Keratinocyte (primary cell): Measurements from ENCODE around the gene ABCA8. TPM values are rescaled to one million over a fixed set of nuclear protein-coding genes. Genes with fewer than 3 reads are reported as not detected.
"Not testable (repeated sequence)": the region's sequence is repeated elsewhere in the genome, so short reads cannot be mapped to it uniquely, and the experiment has no call there.

ENCODE experiments used
- DNase-seq: peaks from one replicate; pipeline ENCODE4 v3.0.0-alpha.2; 2011; ENCODE audit warnings: low read depth, missing footprints, low spot score
- FAIRE-seq: peaks from 2 replicates; lab custom pipeline; 2011; peaks lifted over from hg19 to GRCh38; lab: Jason Lieb, UNC
- H2AFZ ChIP-seq: 2 replicates; pipeline ENCODE4 v1.6.0; 2012; ENCODE audit warnings: low read length, control low read depth, inconsistent platforms; ENCODE audit not compliant: control insufficient read depth
- H3K27ac ChIP-seq: 2 replicates; pipeline ENCODE4 v1.5.1; 2011; ENCODE audit warnings: low read length; ENCODE audit not compliant: control insufficient read depth, insufficient read depth
- H3K27me3 ChIP-seq: 3 replicates; pipeline ENCODE4 v1.6.0; 2011; ENCODE audit warnings: low read length; ENCODE audit not compliant: control insufficient read depth, insufficient read depth; ENCODE audit errors: extremely low read depth
- H3K36me3 ChIP-seq, 2 experiments: 2 replicates in 1 of 2; 3 replicates in 1 of 2; pipeline ENCODE4 v1.5.1; 2011; ENCODE audit warnings: low read length in 2 of 2, mild to moderate bottlenecking in 1 of 2; ENCODE audit not compliant: control insufficient read depth in 2 of 2, insufficient read depth in 2 of 2; ENCODE audit errors: extremely low read depth in 1 of 2
- H3K4me1 ChIP-seq: 3 replicates; pipeline ENCODE4 v1.5.1; 2011; ENCODE audit warnings: low read length; ENCODE audit not compliant: control insufficient read depth, insufficient read depth; ENCODE audit errors: extremely low read depth
- H3K4me2 ChIP-seq: 3 replicates; pipeline ENCODE4 v1.6.0; 2011; ENCODE audit warnings: low read depth, low read length; ENCODE audit not compliant: control insufficient read depth, insufficient read depth; ENCODE audit errors: extremely low read depth
- H3K4me3 ChIP-seq, 3 experiments: fragments of 200-600 bp in 1 of 3; sonication (generic) in 1 of 3; 2 replicates in 2 of 3; 3 replicates in 1 of 3; pipeline ENCODE4 v1.5.1; 2011 to 2016; ENCODE audit warnings: low read length in 3 of 3, mild to moderate bottlenecking in 3 of 3, control low read depth in 2 of 3, inconsistent platforms in 1 of 3, low read depth in 1 of 3, mixed read lengths in 1 of 3, mixed run types in 1 of 3, moderate library complexity in 1 of 3; ENCODE audit not compliant: control insufficient read depth in 2 of 3, insufficient read depth in 2 of 3; ENCODE audit errors: extremely low read depth in 1 of 3
- H3K79me2 ChIP-seq: 2 replicates; pipeline ENCODE4 v1.6.0; 2012; ENCODE audit warnings: low read length; ENCODE audit not compliant: control insufficient read depth, insufficient read depth
- H3K9ac ChIP-seq: 3 replicates; pipeline ENCODE4 v1.6.0; 2011; ENCODE audit warnings: low read length; ENCODE audit not compliant: control insufficient read depth, insufficient read depth; ENCODE audit errors: extremely low read depth
- H3K9me1 ChIP-seq: 3 replicates; pipeline ENCODE4 v1.6.0; 2011; ENCODE audit warnings: low read length; ENCODE audit not compliant: control insufficient read depth, insufficient read depth; ENCODE audit errors: extremely low read depth
- H3K9me3 ChIP-seq: 2 replicates; pipeline ENCODE4 v1.5.1; 2012; ENCODE audit warnings: low read depth, low read length; ENCODE audit not compliant: control insufficient read depth
- H4K20me1 ChIP-seq: 3 replicates; pipeline ENCODE4 v1.6.0; 2011; ENCODE audit warnings: low read length; ENCODE audit not compliant: control insufficient read depth, insufficient read depth; ENCODE audit errors: extremely low read depth
- EZH2 ChIP-seq: IDR thresholded peaks from one replicate; pipeline ENCODE4 v1.6.1; 2012; ENCODE audit warnings: inconsistent platforms, mild to moderate bottlenecking, low read length, moderate library complexity
- dilution Hi-C: fragments of 300-500 bp; cut with MboI; formaldehyde crosslinking; loops from one replicate; pipeline ENCODE4 v1.7.0; 2020; ENCODE audit warnings: low sequenced_read_pairs; ENCODE audit not compliant: extremely low pct_ligation_motif_present
- polyA plus RNA-seq, 5 experiments: library from polyadenylated mRNA; depleted of rRNA in 3 of 5; stranded (reverse) in 3 of 5; stranded (forward) in 1 of 5; unstranded in 1 of 5; fragments of >200 nt; gene quantifications; 1 replicate in 1 of 5; 2 replicates in 3 of 5; 3 replicates in 1 of 5; pipeline versions ENCODE4 v1.2.1 to v1.2.3, GENCODE V29; 2011 to 2012; ENCODE audit warnings: missing spikeins in 2 of 5, low read depth in 1 of 5, low replicate concordance in 1 of 5
- TF ChIP-seq, protein P1 (sequence below), 3 experiments: IDR thresholded peaks in 1 of 3; conservative IDR thresholded peaks in 1 of 3; optimal IDR thresholded peaks in 1 of 3; 2 replicates in 2 of 3; 3 replicates in 1 of 3; pipeline versions ENCODE3 to v1.5.1; 2011; ENCODE audit warnings: low read length in 3 of 3, mild to moderate bottlenecking in 3 of 3, moderate library complexity in 2 of 3, control low read depth in 1 of 3, inconsistent platforms in 1 of 3; ENCODE audit not compliant: insufficient read depth in 2 of 3; ENCODE audit errors: extremely low read depth in 1 of 3

The ABCA8 gene
- polyA plus RNA-seq, 1 donor (not counting 4 experiments of a cell fraction or from before 2014, with no cell fraction given), result 0.01 TPM

- H3K27ac ChIP-seq, result no peak overlapping the region
- no peak overlapping the region for H3K9ac ChIP-seq
- no peaks in the 10 kb centered on the region for H3K79me2 ChIP-seq
- H3K4me2 ChIP-seq, result no peak overlapping the region
- H3K36me3 ChIP-seq, result no peaks in the 10 kb centered on the region
- H3K4me1 ChIP-seq, result no peaks in the 10 kb centered on the region
- FAIRE-seq, result no peak
- H3K27me3 ChIP-seq, result no peaks in the 10 kb centered on the region
- H3K9me1 ChIP-seq, result no peaks in the 10 kb centered on the region
- no peak for DNase-seq
- dilution Hi-C loops, result no loop called here
- no peak overlapping the region for H2AFZ ChIP-seq
- no peaks in the 10 kb centered on the region for H4K20me1 ChIP-seq
- TF ChIP-seq, protein P1, sequence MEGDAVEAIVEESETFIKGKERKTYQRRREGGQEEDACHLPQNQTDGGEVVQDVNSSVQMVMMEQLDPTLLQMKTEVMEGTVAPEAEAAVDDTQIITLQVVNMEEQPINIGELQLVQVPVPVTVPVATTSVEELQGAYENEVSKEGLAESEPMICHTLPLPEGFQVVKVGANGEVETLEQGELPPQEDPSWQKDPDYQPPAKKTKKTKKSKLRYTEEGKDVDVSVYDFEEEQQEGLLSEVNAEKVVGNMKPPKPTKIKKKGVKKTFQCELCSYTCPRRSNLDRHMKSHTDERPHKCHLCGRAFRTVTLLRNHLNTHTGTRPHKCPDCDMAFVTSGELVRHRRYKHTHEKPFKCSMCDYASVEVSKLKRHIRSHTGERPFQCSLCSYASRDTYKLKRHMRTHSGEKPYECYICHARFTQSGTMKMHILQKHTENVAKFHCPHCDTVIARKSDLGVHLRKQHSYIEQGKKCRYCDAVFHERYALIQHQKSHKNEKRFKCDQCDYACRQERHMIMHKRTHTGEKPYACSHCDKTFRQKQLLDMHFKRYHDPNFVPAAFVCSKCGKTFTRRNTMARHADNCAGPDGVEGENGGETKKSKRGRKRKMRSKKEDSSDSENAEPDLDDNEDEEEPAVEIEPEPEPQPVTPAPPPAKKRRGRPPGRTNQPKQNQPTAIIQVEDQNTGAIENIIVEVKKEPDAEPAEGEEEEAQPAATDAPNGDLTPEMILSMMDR (optimal IDR thresholded peaks at IDR 0.05 in 1 of 3, IDR thresholded peaks at IDR 0.05 in 1 of 3, conservative IDR thresholded peaks at IDR 0.05 in 1 of 3; ENCODE audit: extremely low read depth in 1 of 3, insufficient read depth in 2 of 3, low read length in 3 of 3), result no peak
- TF ChIP-seq EZH2, result no peak
- no peak overlapping the region for H3K4me3 ChIP-seq
- no peaks in the 10 kb centered on the region for H3K9me3 ChIP-seq
Observed at GRCh38 chr17:68829211-68829610, 126.0 kb downstream of the ABCA8 start.

DNA sequence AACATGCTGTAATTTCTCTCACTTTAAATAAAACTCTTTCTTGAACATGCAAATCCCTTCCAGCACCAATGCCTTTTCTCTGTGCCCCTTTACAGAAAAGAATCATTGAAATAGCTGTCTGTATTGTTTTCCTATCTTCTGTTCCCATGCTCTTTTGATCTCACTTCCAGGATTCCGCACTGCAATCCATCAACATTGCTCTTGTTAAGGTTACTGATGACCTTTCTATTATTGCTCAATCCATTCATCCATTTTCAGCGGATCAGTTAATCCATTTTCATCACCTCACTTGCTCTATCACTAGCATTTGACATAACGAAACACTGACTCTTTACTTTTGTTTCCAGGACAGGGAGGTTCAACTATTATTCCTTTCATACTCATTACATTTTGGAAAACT, 130.5 kb downstream of the ABCA8 start:
- H3K36me3 ChIP-seq, result no peaks in the 10 kb centered on the region
- no peak overlapping the region for H3K27ac ChIP-seq
- TF ChIP-seq EZH2, result no peak
- TF ChIP-seq, protein P1 (optimal IDR thresholded peaks at IDR 0.05 in 1 of 3, IDR thresholded peaks at IDR 0.05 in 1 of 3, conservative IDR thresholded peaks at IDR 0.05 in 1 of 3; ENCODE audit: extremely low read depth in 1 of 3, insufficient read depth in 2 of 3, low read length in 3 of 3), result no peak
- H3K9me1 ChIP-seq, result no peaks in the 10 kb centered on the region
- no peaks in the 10 kb centered on the region for H3K27me3 ChIP-seq
- H3K79me2 ChIP-seq, result no peaks in the 10 kb centered on the region
- H3K4me2 ChIP-seq, result no peak overlapping the region
- peaks cover 14% of the 10 kb centered on the region for H3K4me1 ChIP-seq
- no peaks in the 10 kb centered on the region for H4K20me1 ChIP-seq
- no peak overlapping the region for H2AFZ ChIP-seq
- no peak overlapping the region for H3K9ac ChIP-seq
- no peak for DNase-seq
- no peak overlapping the region for H3K4me3 ChIP-seq
- dilution Hi-C loops, result no loop called here
- FAIRE-seq, result no peak
- H3K9me3 ChIP-seq, result no peaks in the 10 kb centered on the region

DNA sequence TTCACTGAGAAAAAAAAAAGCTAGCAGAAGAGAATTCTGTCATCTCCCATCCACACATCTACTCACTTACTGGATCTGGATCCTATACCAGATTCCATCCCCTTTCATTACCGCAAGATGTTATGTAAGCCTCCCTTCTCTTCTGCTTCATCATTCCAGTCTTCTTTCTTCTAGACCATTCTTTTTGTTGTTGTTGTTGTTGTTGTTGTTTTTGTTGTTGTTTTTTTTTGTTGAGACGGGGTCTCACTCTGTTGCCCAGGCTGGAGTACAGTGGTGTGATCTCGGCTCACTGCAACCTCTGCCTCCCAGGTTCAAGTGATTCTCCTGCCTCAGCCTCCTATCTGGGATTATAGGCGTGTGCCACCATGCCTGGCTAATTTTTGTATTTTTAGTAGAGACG, 131.0 kb downstream of the ABCA8 start:
- H2AFZ ChIP-seq, H3K9me3 ChIP-seq, H3K27me3 ChIP-seq, H3K4me2 ChIP-seq, H4K20me1 ChIP-seq, H3K36me3 ChIP-seq, FAIRE-seq, H3K9me1 ChIP-seq, DNase-seq, H3K27ac ChIP-seq, H3K9ac ChIP-seq, dilution Hi-C loops, H3K79me2 ChIP-seq, H3K4me3 ChIP-seq: not testable (repeated sequence)
- peaks cover 14% of the 10 kb centered on the region for H3K4me1 ChIP-seq
